SK-N-SH treated with all-trans-retinoic acid at 6 μM for 48 hours (cell line): Measurements from ENCODE around the gene SLCO1A2.

Experiments
- BACH2 ChIP-seq: fragments of 250-450 bp; sonication (Bioruptor Pico); IDR thresholded peaks from 2 replicates; pipeline ENCODE4 v1.9.0; 2021; ENCODE audit warnings: mild to moderate bottlenecking, borderline replicate concordance
- CSDC2 ChIP-seq: fragments of 250-450 bp; sonication (Bioruptor Pico); IDR thresholded peaks from 2 replicates; pipeline ENCODE4 v1.5.0; 2020; ENCODE audit warnings: mild to moderate bottlenecking, moderate library complexity
- GLIS3 ChIP-seq: fragments of 250-450 bp; sonication (Bioruptor Pico); IDR thresholded peaks from 2 replicates; pipeline ENCODE4 v1.5.0; 2020; ENCODE audit warnings: mild to moderate bottlenecking, moderate library complexity
- PATZ1 ChIP-seq: fragments of 250-450 bp; sonication (Bioruptor Pico); IDR thresholded peaks from 2 replicates; pipeline ENCODE4 v1.8.0; 2020; ENCODE audit warnings: mild to moderate bottlenecking, moderate library complexity, borderline replicate concordance
- PPARA ChIP-seq: fragments of 250-450 bp; sonication (Bioruptor Pico); IDR thresholded peaks from 2 replicates; pipeline ENCODE4 v1.5.0; 2020; ENCODE audit warnings: mild to moderate bottlenecking, borderline replicate concordance
- RARB ChIP-seq: fragments of 250-450 bp; sonication (Bioruptor Pico); IDR thresholded peaks from 2 replicates; pipeline ENCODE4 v1.8.0; 2021; ENCODE audit warnings: mild to moderate bottlenecking, moderate library complexity
- SNAI2 ChIP-seq: fragments of 250-450 bp; sonication (Bioruptor Pico); IDR thresholded peaks from 2 replicates; pipeline ENCODE4 v1.5.0; 2020; ENCODE audit warnings: mild to moderate bottlenecking, moderate library complexity
- ZFP30 ChIP-seq: fragments of 450-650 bp; formaldehyde crosslinking; IDR thresholded peaks from 2 replicates; pipeline ENCODE4 v1.5.0; 2022; ENCODE audit warnings: mild to moderate bottlenecking, moderate library complexity
- ZNF70 ChIP-seq: fragments of 450-650 bp; formaldehyde crosslinking; IDR thresholded peaks from 2 replicates; pipeline ENCODE4 v1.5.0; 2020; ENCODE audit warnings: mild to moderate bottlenecking, moderate library complexity
- ZNF8 ChIP-seq: fragments of 450-650 bp; formaldehyde crosslinking; IDR thresholded peaks from 2 replicates; pipeline ENCODE4 v1.5.0; 2020; ENCODE audit warnings: mild to moderate bottlenecking, moderate library complexity
- TF ChIP-seq, protein P1 (sequence below): fragments of 250-450 bp; sonication (Bioruptor Pico); IDR thresholded peaks from 2 replicates; pipeline ENCODE4 v1.8.0; 2021; ENCODE audit warnings: low read depth, mild to moderate bottlenecking, moderate library complexity, borderline replicate concordance

- no peak for TF ChIP-seq BACH2 (CRISPR knock-in tag)
- TF ChIP-seq GLIS3 (CRISPR knock-in tag), result no peak
- TF ChIP-seq, protein P1, sequence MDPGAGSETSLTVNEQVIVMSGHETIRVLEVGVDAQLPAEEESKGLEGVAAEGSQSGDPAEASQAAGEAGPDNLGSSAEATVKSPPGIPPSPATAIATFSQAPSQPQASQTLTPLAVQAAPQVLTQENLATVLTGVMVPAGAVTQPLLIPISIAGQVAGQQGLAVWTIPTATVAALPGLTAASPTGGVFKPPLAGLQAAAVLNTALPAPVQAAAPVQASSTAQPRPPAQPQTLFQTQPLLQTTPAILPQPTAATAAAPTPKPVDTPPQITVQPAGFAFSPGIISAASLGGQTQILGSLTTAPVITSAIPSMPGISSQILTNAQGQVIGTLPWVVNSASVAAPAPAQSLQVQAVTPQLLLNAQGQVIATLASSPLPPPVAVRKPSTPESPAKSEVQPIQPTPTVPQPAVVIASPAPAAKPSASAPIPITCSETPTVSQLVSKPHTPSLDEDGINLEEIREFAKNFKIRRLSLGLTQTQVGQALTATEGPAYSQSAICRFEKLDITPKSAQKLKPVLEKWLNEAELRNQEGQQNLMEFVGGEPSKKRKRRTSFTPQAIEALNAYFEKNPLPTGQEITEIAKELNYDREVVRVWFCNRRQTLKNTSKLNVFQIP, result no peak
- TF ChIP-seq SNAI2, result no peak
- TF ChIP-seq RARB, result no peak
- TF ChIP-seq ZNF70, result no peak
- no peak for TF ChIP-seq PATZ1 (CRISPR knock-in tag)
- no peak for TF ChIP-seq ZNF8 (CRISPR knock-in tag)
- TF ChIP-seq CSDC2 (CRISPR knock-in tag), result no peak
- no peak for TF ChIP-seq ZFP30 (CRISPR knock-in tag)
- TF ChIP-seq PPARA (CRISPR knock-in tag), result no peak
Measured at GRCh38 chr12:21221778-21222177, 112.9 kb downstream of the SLCO1A2 start.
